ENCODE measurements around the gene CARS1. TPM values are rescaled to one million over a fixed set of nuclear protein-coding genes. Genes with fewer than 3 reads are reported as not detected.

Gene CARS1
- total RNA-seq, 4 donors from 2014 or later: 38.1 to 66.5 (median 40.9) TPM

- Histone ChIP-seq H3K9me3 (no peaks in the 10 kb centered on the region), H3K4me1 (peaks cover 13% of the 10 kb centered on the region), H3K36me3 (peaks cover 78% of the 10 kb centered on the region), H3K27me3 (no peaks in the 10 kb centered on the region), H3K27ac (no peak overlapping the region), H3K4me3 (no peak overlapping the region)
- no peak for TF ChIP-seq CTCF (IDR thresholded peaks at IDR 0.05)
- no peak for TF ChIP-seq POLR2AphosphoS5 (IDR thresholded peaks at IDR 0.05)
- TF ChIP-seq EP300 (IDR thresholded peaks at IDR 0.05): no peak
- TF ChIP-seq POLR2A (IDR thresholded peaks at IDR 0.05): no peak
- WGBS: 77% methylated on average over 5 of the region's 5 CpGs
- DNase-seq (ENCODE audit: low spot score in 2 of 2): no peak
Observed at GRCh38 chr11:3036419-3036818, 20.8 kb downstream of the CARS1 start.

- no peaks in the 10 kb centered on the region for H3K9me3 ChIP-seq
- H3K27ac ChIP-seq: no peak overlapping the region
- no peaks in the 10 kb centered on the region for H3K27me3 ChIP-seq
- H3K4me3 ChIP-seq: no peak overlapping the region
- H3K4me1 ChIP-seq: peaks cover 13% of the 10 kb centered on the region
- TF ChIP-seq EP300 (IDR thresholded peaks at IDR 0.05) (no peak), CTCF (IDR thresholded peaks at IDR 0.05) (no peak), POLR2AphosphoS5 (IDR thresholded peaks at IDR 0.05) (no peak), POLR2A (IDR thresholded peaks at IDR 0.05) (no peak)
- H3K36me3 ChIP-seq: peaks cover 68% of the 10 kb centered on the region
- no peak for DNase-seq (ENCODE audit: low spot score in 2 of 2)
Observed at GRCh38 chr11:3035333-3035732, 21.9 kb downstream of the CARS1 start.

- H3K4me3 ChIP-seq: no peak overlapping the region
- no peaks in the 10 kb centered on the region for H3K4me1 ChIP-seq
- H3K36me3 ChIP-seq: peaks cover 64% of the 10 kb centered on the region
- WGBS: 60% methylated on average over 18 of the region's 18 CpGs
- no peak for DNase-seq (ENCODE audit: low spot score in 2 of 2)
- no peaks in the 10 kb centered on the region for H3K9me3 ChIP-seq
- H3K27ac ChIP-seq: no peak overlapping the region
- TF ChIP-seq POLR2AphosphoS5 (IDR thresholded peaks at IDR 0.05) (no peak), EP300 (IDR thresholded peaks at IDR 0.05) (no peak), CTCF (IDR thresholded peaks at IDR 0.05) (no peak), POLR2A (IDR thresholded peaks at IDR 0.05) (no peak)
- H3K27me3 ChIP-seq: no peaks in the 10 kb centered on the region
Observed at GRCh38 chr11:3030289-3031070, 26.7 kb downstream of the CARS1 start.

- DNase-seq (ENCODE audit: low spot score in 2 of 2): no peak
- peaks cover 59% of the 10 kb centered on the region for H3K36me3 ChIP-seq
- no peaks in the 10 kb centered on the region for H3K9me3 ChIP-seq
- no peak overlapping the region for H3K27ac ChIP-seq
- no peaks in the 10 kb centered on the region for H3K4me1 ChIP-seq
- no peak overlapping the region for H3K4me3 ChIP-seq
- no peaks in the 10 kb centered on the region for H3K27me3 ChIP-seq
- no peak for TF ChIP-seq CTCF (IDR thresholded peaks at IDR 0.05)
- no peak for TF ChIP-seq POLR2A (IDR thresholded peaks at IDR 0.05)
- no peak for TF ChIP-seq EP300 (IDR thresholded peaks at IDR 0.05)
- no peak for TF ChIP-seq POLR2AphosphoS5 (IDR thresholded peaks at IDR 0.05)
- 95% methylated on average over 9 of the region's 9 CpGs for WGBS
Observed at GRCh38 chr11:3028813-3029212, 28.4 kb downstream of the CARS1 start.

- WGBS: 93% methylated on average over 8 of the region's 8 CpGs
- no peak for DNase-seq (ENCODE audit: low spot score in 2 of 2)
- peaks cover 15% of the 10 kb centered on the region for H3K4me1 ChIP-seq
- no peaks in the 10 kb centered on the region for H3K9me3 ChIP-seq
- no peaks in the 10 kb centered on the region for H3K27me3 ChIP-seq
- no peak overlapping the region for H3K4me3 ChIP-seq
- no peak for TF ChIP-seq POLR2A (IDR thresholded peaks at IDR 0.05)
- no peak for TF ChIP-seq EP300 (IDR thresholded peaks at IDR 0.05)
- TF ChIP-seq POLR2AphosphoS5 (IDR thresholded peaks at IDR 0.05): no peak
- no peak for TF ChIP-seq CTCF (IDR thresholded peaks at IDR 0.05)
- peaks cover 51% of the 10 kb centered on the region for H3K36me3 ChIP-seq
- no peak overlapping the region for H3K27ac ChIP-seq
Observed at GRCh38 chr11:3026803-3027202, 30.4 kb downstream of the CARS1 start.

Measured in suprapubic skin (tissue), 4 donors.